Skin of body (tissue), 2 donors: Measurements from ENCODE around the gene AFG3L2. TPM values are rescaled to one million over a fixed set of nuclear protein-coding genes. Genes with fewer than 3 reads are reported as not detected.
"Not testable (repeated sequence)": the region's sequence is repeated elsewhere in the genome, so short reads cannot be mapped to it uniquely, and the experiment has no call there.

Experiments
- DNase-seq: peaks from one replicate; lab custom pipeline; 2025; lab: John Stamatoyannopoulos, UW
- total RNA-seq: library from RNA; depleted of rRNA; stranded (reverse); fragments of >200 nt; gene quantifications from one replicate; pipeline ENCODE4 v1.2.3, GENCODE V29; 2014

Gene AFG3L2
- total RNA-seq, 1 donor from 2014 or later: 34.8 TPM

DNA sequence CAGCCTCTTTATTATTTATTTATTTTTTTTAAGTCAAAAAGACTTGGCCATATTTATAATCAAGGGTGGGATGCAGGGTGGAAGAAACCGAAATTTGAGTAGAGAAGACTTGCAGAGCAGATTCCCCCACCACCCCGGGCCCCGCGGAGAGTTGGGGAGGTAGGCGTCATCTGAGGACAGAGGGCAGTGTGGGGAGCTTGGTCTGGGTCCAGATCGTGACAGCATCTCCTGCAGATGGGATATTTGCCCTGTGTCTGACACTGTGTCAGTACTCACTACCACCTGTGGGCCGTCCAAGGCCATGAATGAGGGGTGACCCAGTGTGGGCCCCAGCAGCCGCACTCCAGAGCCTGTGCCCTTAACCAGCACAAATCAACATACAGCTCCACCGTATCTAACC, 20.2 kb upstream of the AFG3L2 start:
- no peak for DNase-seq

DNA sequence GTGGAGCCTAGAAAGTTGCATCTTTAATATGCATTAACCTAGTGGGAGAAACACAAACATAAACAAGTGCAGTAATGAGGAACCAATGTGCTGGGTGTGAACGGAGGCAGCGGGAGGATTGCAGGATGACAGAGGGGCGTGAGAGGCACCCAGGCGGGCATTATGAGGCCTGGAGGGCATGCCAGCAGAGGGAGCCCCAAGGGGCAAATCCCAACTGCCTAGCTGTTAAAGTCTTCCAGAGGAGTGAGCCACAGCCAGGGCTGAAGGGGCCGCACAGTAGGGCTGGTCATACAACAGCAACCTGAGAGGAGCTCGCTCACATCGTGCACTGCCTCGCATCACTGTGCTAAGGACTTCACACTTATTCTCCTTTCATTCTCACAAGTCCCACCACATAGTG, 17.4 kb upstream of the AFG3L2 start:
- DNase-seq: no peak

DNA sequence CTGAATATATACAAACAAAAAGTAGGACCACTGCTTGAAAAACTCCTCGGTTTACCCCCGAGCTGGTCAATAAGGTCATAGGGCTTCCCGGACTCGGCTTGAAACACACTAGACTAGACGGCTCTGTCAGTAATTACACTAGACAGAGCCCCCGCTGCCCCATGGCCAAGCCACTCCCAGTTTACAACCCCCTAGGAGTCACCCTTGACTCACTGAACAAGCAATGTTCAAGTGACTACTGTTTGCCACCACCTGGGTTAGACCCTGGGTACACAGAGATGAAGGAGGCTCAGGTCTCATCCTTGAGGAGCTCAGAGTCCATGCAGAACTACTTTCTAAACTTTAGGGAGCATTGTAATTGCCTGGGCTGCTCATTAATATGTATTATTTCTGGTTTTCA, 17.0 kb upstream of the AFG3L2 start:
- DNase-seq: no peak

DNA sequence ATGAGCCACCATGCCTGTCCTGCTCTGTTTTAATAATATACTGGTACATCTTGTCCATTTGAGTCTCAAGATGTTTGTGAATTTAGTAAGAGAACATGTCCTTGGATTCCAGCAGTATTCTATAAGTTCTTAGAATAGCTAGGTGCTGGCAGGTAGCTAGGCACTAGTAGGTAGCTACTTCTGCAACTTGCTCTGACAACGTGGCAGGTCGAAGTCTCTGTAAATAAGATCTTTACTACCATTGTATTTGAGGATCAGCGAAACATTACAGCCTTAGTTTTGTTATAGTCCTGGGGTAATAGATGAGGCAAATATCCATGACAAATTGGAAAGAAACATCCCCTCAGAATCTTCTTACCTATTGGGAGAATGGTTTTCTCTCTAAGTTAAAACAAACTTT, 16.5 kb upstream of the AFG3L2 start:
- no peak for DNase-seq

DNA sequence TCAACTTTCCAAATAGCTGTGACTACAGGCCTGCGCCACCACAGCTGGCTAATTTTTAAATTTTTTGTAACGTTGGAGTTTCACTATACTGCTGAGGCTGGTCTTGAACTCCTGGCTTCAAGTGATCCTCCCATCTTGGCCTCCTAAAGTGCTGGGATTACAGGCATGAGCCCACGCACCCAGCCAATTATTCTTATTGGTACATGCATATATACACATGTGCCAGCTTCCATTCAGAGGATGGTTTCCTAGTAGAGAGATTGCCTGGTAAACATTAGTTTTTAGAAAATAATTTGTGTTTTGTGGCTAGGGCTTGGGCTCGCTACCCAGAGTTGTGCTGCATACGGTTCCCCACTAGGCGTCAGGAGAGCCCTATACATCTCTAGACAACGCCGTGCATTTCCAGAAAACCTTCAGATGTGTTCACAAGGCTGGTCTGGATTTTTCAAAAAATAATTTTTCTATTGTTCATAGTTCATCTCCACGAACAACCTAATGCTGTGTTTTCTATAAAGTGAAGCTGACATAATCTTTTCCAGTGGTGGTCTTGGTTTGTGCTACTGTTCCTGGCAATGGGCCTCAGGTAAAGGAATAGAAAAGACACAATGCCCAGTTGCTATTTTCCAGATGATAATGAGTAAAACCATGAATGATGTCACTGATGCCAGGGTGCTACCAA, 14.6 kb upstream of the AFG3L2 start:
- DNase-seq: peak; percentile 79

DNA sequence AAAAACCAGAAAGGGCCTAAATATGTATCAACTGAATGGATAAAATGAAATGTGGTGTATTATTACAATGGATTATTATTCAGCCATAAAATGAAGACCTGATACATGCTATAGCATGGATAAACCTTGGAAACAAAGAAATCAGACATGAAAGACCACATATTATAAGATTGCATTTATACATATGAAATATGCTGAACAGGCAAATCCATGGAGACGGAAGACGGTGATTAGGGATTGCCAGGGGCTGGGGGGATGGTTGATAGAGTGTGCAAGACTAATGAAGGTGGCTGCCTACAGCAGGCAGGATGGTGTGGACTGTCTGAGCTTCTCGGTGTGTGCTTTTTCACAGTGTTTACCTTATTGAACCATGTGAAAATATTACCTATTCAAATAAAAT, 11.4 kb upstream of the AFG3L2 start:
- no peak for DNase-seq

DNA sequence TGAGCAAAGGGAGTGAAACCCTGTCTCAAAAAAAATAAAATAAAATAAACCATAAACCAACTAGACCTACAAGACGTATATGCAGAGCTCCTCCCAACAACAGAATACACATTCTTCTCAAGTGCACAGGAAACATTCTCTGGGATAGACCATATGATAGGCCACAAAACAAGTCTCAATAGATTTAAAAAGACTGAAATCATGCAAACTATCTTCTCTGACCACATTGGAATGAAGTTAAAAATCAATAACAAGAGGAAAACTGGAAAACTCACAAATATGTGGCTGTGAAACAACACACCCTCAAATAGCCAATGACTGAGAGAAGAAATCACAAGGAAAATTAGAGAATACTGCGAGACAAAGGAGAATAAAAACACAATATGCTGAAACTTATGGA, 7.2 kb upstream of the AFG3L2 start:
- DNase-seq: no peak

DNA sequence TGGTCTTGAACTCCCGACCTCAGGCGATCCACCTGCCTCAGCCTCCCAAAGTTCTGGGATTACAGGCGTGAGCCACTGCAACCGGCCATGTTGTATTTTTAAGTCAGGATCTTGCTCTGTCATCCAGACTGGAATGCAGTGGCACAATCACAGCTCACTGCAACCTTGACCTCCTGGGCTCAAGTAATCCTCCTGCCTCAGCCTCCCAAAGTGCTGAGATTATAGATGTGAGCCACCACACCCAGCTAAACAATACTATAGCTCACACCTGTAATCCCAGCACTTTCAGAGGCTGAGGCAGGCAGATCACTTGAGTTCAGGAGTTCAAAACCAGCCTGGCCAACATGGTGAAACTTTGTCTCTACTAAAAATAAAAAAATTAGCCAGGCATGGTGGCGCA, 6.7 kb upstream of the AFG3L2 start:
- not testable (repeated sequence) for DNase-seq

DNA sequence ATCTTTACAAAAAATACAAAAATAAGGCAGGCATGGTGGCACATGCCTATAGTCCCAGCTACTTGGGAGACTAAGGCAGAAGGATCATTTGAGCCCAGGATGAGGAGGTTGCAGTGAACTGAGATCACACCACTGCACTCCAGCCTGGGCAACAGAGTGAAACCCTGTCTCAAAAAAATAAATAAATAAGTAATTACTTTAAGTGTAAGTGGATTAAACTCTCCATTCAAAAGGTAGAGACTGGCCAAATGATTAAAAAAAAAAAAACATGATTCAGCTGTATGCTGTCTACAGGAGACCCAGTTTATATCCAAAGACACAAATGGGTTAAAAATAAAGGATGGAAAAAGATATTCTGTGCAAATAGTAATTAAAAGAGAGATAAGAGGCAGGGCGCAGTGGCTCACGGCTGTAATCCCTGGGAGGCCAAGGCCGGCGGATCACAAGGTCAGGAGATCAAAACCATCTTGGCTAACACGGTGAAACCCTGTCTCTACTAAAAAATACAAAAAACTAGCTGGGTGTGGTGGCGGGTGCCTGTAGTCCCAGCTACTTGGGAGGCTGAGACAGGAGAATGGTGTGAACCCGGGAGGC, 5.3 kb upstream of the AFG3L2 start:
- DNase-seq: not testable (repeated sequence)

DNA sequence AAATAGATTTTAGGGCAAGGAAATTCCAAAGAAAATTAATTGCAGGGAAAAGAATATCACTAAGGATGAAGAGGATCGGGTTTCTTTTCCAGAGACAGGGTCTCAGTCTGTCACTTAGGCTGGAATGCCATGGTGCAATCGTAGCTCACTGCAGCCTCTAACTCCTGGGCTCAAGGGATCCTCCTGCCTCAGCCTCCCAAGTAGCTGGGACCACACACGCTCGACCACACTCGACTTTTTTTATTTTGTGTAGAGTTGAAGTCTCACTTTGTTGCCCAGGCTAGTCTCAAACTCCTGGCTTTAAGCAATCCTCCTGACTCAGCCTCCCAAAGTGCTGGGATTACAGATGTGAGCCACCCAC, 1.2 kb upstream of the AFG3L2 start:
- DNase-seq: not testable (repeated sequence)

DNA sequence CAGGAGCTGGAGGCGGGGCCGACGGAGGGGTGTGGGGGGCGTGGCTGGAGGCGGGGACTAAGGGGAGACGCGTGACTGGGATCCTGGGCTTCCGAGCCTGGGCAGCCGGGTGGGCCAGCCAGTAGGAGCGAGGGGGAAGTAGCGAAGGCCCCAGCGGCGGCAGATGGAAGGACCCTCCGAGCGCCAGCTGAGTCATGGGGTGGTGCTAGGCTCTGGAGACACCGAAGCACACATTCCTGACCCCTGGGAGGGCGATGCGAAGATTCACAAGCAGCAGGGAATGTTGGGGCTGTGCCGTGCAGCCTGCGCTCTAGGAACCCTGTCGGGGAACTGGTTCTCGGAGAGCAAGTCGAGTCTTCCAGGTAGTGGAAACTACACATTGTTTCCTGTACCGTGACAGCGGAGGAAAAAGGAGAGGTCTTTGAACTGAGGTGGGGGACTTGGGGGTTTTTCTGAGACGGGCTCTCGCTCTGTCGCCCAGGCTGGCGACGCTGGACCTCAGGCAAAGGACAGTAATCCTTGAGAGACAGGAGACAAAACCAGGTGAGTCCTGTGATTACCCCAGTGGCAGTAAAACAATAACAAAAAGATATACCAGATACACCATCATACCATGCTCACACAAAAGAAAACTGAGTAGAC, 650 bp upstream of the AFG3L2 start:
- no peak for DNase-seq

DNA sequence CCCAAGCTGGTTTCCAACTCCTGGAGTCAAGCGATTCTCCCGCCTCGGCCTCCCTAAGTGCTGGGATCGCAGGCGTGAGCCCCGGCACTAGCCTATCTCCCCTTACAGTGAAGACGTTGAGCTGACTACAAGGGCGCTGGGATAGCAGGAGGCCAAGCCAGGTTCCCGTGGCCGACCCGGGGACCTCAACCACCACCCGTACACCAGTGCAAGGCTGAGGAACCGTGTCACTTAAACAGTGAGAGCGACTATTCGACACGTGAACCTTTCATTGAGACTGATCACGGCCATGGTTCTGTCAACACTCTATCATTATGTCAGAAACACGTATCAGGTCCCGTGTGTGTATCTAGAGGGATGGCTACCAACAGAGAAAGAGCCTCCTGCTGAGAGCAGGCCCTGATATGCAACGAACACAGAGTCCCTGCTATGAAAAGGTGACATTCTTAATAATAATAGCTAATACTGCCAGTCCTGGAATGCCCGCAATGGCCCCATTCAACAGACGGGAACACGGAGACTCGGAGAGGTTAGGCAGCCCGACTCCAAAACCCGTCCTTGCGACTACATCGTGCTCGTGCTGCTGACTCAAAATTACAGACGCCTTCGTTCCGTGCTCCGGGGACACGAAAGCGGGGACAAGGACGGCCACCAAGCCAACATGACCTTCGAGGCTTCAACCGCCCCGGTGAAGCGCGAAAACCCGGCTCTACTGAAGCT, 833 bp downstream of the AFG3L2 start:
- peak; percentile 25 for DNase-seq

DNA sequence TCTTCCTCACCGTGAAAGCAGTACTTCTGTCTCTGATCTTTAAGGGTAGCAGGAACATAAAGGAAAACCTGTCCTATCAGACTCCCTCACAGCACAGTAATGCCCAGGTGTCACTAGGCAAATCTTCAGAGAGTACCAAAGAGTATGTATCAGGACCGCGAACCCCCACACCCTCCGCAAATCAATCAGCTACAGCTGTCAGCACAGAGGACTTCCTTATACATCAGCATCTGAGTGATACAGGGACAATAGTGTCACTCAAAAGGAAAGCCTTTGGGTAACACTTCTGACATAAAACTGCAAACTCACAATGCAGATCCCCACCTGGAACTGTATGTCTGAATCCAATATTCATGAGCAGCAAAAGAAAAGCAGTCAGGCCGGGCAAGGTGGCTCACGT, 2.6 kb downstream of the AFG3L2 start:
- DNase-seq: no peak

DNA sequence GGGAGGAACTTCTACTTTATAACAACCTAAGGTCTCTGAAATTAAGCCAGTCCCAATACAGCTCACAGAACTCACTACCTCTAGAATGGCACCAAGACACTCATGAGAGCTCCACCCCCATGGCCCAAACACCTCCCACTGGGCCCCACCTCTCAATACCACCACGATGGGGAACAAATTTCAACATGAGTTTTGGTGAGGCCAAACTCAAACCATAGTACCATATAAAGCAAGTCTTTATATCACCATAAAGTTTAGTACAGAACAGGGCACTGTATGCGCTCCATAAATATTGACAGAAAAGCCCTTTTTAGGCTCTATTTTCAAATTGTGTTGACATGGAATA, 3.3 kb downstream of the AFG3L2 start:
- DNase-seq: no peak

DNA sequence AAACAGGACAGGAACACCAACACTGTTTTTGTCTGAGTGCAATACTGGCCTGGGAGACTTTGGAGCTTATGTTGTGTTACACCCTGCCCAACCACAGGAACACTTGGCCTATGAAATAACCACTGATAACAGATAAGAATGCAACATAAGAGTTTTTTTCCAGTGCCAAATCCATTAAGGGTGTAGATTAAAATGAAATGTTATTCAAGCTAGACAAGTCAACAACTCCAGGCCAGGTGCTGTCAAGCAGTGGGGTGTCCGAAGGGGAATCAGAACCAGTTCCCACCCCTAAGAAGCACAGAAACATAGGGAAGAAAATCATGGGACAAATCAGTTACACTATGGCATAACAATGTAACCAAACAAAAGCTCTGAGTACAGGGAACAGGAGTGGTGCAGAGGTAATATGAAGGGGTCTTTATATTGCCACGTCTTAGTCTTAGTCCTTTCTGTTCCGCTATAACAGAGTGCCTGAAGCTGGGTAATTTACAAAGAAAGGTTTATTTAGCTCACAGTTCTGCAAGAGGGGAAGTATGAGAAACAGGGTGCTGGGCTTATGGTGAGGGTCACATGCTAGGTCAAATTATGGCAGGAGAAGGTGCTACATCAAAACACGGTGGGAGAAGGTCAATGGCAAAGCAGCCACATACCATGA, 3.8 kb downstream of the AFG3L2 start:
- DNase-seq: no peak

DNA sequence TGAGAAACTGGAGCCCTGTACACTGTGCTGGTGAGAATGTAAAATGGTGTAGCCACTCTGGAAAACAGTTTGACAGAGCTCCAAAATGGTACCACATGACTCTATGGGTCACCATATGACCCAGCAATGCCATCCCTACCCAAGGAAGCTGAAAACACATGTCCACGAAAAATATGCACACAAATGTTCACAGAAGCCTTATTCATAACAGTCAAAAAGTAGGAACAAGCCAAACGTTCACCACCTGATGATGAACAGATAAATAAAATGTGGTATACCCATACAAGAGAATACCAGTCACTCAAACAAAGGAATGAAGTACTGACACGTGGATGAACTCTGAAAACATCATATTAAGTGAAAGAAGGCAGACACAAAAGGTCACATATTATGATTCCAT, 4.6 kb downstream of the AFG3L2 start:
- DNase-seq: no peak

DNA sequence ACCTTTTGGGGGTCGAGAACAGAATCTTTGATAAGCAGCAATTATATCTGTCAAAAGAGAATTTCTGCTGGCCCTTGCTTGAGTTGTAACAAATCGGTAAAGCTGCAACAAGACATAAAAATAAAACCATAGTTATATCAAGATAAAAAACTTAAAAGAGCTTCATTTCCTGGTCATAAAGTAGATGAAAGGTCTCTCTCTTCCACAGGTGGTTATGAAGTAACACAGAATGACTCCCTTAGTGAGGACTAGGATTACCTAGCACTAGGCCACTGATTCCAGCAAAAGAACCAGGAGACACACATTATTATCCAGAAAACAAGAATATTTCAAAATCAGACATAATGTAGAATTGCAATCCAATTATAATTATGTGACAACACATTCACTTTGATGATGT, 5.4 kb downstream of the AFG3L2 start:
- no peak for DNase-seq

DNA sequence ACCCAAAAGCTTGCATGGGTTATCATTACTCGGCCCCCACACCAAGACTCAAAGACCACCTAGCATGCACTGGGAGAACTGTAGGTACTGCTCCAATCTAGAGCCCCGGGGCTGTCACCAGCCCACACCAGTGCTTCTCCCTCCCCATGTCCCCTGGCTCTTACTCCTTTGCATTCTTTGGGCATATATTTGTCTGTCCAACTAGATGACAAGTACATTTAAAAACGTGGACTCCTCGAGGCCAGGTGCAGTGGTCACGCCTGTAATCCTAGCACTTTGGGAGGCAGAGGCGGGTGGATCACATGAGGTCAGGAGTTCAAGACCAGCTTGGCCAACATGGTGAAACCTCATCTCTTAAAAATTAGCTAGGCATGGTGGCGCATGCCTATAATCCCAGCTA, 7.8 kb downstream of the AFG3L2 start:
- no peak for DNase-seq

DNA sequence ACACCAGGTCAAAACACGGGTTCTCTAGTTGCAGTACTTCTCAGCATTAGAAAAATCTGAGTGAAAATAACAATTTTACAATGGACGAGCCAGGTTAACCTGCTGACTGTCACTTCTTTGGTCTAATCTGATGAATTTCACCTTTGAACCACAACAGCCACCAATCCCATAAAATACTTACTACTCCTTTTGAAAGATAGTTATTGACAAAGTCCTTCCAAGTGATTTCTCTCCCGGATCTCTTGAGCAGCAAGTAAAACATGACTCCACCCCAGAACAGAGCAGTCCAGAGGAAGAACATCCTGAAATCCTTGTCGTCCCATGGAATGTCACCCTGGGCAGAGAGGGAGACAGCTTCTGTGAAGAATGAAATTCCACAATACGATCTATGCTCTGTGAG, 10.2 kb downstream of the AFG3L2 start:
- DNase-seq: no peak

DNA sequence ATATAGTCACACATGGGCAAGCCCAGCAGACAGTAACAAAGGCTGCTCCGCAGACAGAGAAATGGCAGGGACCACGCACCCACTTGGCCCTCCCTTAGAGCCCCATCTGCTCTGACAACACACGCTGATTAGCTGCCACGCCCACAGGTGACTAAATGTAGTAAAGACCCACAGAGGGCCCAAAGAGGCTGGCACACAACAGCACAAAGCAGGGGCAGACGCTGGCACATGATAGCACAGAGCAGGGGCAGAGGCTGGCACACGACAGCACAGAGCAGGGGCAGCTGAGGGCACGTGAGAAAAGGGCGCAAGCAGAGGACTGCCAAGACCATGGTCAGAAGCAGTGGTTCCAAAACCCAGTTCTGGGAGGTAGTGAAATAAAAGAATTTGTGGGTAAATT, 10.6 kb downstream of the AFG3L2 start:
- no peak for DNase-seq

DNA sequence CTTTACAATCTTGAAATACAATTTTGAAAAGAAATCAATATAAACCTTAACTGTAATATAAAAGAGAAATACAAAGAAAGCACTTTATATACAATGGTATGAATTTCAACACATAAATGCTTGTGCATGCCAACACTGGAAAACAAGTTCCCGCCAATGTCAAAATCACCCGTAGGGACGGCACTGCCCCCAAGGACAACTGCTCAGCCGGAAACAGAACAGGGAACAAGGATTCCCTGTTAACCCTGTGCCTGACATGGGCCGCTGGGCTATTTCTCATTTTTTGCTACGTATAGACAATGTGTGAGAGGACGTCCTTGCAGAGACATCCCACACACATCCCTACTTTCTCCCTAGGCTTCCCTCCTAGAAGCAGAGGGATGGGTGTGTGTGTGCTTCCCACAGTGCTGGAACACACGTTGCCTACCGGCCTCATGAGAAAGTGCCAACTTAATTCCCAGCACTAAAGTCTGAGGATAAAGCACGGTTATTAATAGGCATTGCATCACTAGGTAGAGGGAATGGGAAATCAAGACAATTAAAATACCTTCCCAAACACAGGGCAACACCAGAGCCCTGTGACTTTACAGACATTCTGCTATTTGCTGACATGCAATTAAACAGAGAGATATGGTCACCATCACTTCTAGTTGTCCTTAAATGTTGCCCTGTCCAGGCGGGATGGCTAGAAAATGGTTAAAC, 14.4 kb downstream of the AFG3L2 start:
- DNase-seq: no peak
